Gastroesophageal sphincter (tissue), 3 donors: ENCODE results near the gene LPCAT4.

ENCODE experiments used
- CTCF ChIP-seq, 4 experiments: fragments of 200-600 bp in 2 of 4; fragments of 450-650 bp in 2 of 4; sonication (generic) in 1 of 4; IDR thresholded peaks; one replicate each; pipeline ENCODE4 v1.5.1; 2017 to 2019; ENCODE audit warnings: antibody characterized with exemption in 4 of 4, mild to moderate bottlenecking in 2 of 4, moderate library complexity in 2 of 4
- POLR2A ChIP-seq, 2 donors: fragments of 450-650 bp; IDR thresholded peaks; one replicate each; pipeline ENCODE4 v1.6.1; 2017; ENCODE audit warnings: antibody characterized with exemption in 2 of 2, mild to moderate bottlenecking in 2 of 2, moderate library complexity in 1 of 2

GRCh38 chr15:34318277-34319079 is 48.5 kb downstream of the LPCAT4 start:
- TF ChIP-seq CTCF (IDR thresholded peaks at IDR 0.05) (no peak), POLR2A (IDR thresholded peaks at IDR 0.05) (peak in 1 of 2 donors; percentile 27)
